HepG2 (cell line): ENCODE data around the gene TEF. TPM values are rescaled to one million over a fixed set of nuclear protein-coding genes. Genes with fewer than 3 reads are reported as not detected.

Experiments used
- ARID4A ChIP-seq: sonication (generic); formaldehyde crosslinking; IDR thresholded peaks from 2 replicates; pipeline ENCODE4 v1.5.0; 2020; ENCODE audit warnings: mild to moderate bottlenecking, missing genetic modification reagents, borderline replicate concordance
- CSRNP2 ChIP-seq: sonication (generic); formaldehyde crosslinking; conservative IDR thresholded peaks from 2 replicates; pipeline ENCODE4 v1.8.0; 2022; ENCODE audit warnings: low read depth, missing genetic modification reagents
- HIC2 ChIP-seq: sonication (generic); formaldehyde crosslinking; IDR thresholded peaks from 2 replicates; pipeline ENCODE4 v1.9.0; 2022; ENCODE audit warnings: low read depth, missing genetic modification reagents
- HMGA1 ChIP-seq: sonication (generic); formaldehyde crosslinking; conservative IDR thresholded peaks from 2 replicates; pipeline ENCODE4 v1.4.0; 2020; ENCODE audit warnings: missing genetic modification reagents
- JARID2 ChIP-seq: sonication (generic); formaldehyde crosslinking; IDR thresholded peaks from 2 replicates; pipeline ENCODE4 v1.8.1; 2023; ENCODE audit warnings: missing genetic modification reagents, inconsistent platforms; ENCODE audit not compliant: insufficient replicate concordance
- STAT6 ChIP-seq: sonication (generic); formaldehyde crosslinking; IDR thresholded peaks from 2 replicates; pipeline ENCODE4 v1.4.0; 2020; ENCODE audit warnings: missing genetic modification reagents, mild to moderate bottlenecking, borderline replicate concordance
- ZFP37 ChIP-seq: sonication (generic); formaldehyde crosslinking; IDR thresholded peaks from 2 replicates; pipeline ENCODE4 v1.4.0; 2020; ENCODE audit warnings: missing genetic modification reagents, borderline replicate concordance
- ZNF138 ChIP-seq: sonication (generic); formaldehyde crosslinking; IDR thresholded peaks from 2 replicates; pipeline ENCODE4 v1.5.0; 2020; ENCODE audit warnings: mild to moderate bottlenecking, low read depth, missing genetic modification reagents
- ZNF674 ChIP-seq: sonication (generic); formaldehyde crosslinking; IDR thresholded peaks from 2 replicates; pipeline ENCODE4 v1.5.0; 2020; ENCODE audit warnings: low read depth, mild to moderate bottlenecking, missing genetic modification reagents
- polyA plus RNA-seq, 8 experiments: library from polyadenylated mRNA; depleted of rRNA in 3 of 8; stranded (reverse) in 7 of 8; unstranded in 1 of 8; fragments of >200 nt; fragmentation: Illumina TruSeq in 4 of 8; extraction: Trizol in 4 of 8; gene quantifications; 2 replicates each; pipeline versions ENCODE4 v1.2.1 to v1.2.3, GENCODE V29; 2011 to 2016; ENCODE audit warnings: low read depth in 4 of 8, missing spikeins in 1 of 8, mixed read lengths in 1 of 8; ENCODE audit not compliant: insufficient read depth in 1 of 8
- total RNA-seq, 5 experiments: library from RNA; depleted of rRNA; stranded (reverse); fragments of >200 nt; fragmentation: Illumina TruSeq; extraction: Trizol; gene quantifications; 2 replicates each; pipeline ENCODE4 v1.2.3, GENCODE V29; 2016; ENCODE audit warnings: low read depth in 1 of 5
- TF ChIP-seq, protein P1 (sequence below): sonication (generic); formaldehyde crosslinking; conservative IDR thresholded peaks from 2 replicates; pipeline ENCODE4 v1.4.0; 2020; ENCODE audit warnings: missing genetic modification reagents
- TF ChIP-seq, protein P2 (sequence below): sonication (generic); formaldehyde crosslinking; IDR thresholded peaks from 2 replicates; pipeline ENCODE4 v1.8.0; 2022; ENCODE audit warnings: missing genetic modification reagents, mild to moderate bottlenecking, borderline replicate concordance
- TF ChIP-seq, protein P3 (sequence below), 2 experiments: sonication (generic) in 1 of 2; formaldehyde crosslinking in 1 of 2; IDR thresholded peaks; 2 replicates each; pipeline versions ENCODE4 v1.4.0 to v1.6.1; 2018 to 2020; ENCODE audit warnings: missing genetic modification reagents in 2 of 2, borderline replicate concordance in 1 of 2, low read depth in 1 of 2, mild to moderate bottlenecking in 1 of 2, missing biosample characterization in 1 of 2

TEF gene
- total and polyA plus RNA-seq, 2 of the 13 experiments (the other 11 are each of a cell fraction or from before 2014, with no cell fraction given), result 7.6 to 11.2 TPM

- TF ChIP-seq ARID4A (CRISPR knock-in tag) (peak; percentile 62; the same call in 1 of the 2 replicates), CSRNP2 (no peak), HIC2 (CRISPR knock-in tag) (peak; percentile 93), HMGA1 (no peak), ZNF674 (no peak), JARID2 (CRISPR knock-in tag) (no peak), ZNF138 (CRISPR knock-in tag) (no peak), ZFP37 (CRISPR knock-in tag) (no peak), STAT6 (no peak)
- TF ChIP-seq, protein P1, sequence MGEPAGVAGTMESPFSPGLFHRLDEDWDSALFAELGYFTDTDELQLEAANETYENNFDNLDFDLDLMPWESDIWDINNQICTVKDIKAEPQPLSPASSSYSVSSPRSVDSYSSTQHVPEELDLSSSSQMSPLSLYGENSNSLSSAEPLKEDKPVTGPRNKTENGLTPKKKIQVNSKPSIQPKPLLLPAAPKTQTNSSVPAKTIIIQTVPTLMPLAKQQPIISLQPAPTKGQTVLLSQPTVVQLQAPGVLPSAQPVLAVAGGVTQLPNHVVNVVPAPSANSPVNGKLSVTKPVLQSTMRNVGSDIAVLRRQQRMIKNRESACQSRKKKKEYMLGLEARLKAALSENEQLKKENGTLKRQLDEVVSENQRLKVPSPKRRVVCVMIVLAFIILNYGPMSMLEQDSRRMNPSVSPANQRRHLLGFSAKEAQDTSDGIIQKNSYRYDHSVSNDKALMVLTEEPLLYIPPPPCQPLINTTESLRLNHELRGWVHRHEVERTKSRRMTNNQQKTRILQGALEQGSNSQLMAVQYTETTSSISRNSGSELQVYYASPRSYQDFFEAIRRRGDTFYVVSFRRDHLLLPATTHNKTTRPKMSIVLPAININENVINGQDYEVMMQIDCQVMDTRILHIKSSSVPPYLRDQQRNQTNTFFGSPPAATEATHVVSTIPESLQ (CRISPR knock-in tag), result no peak
- TF ChIP-seq, protein P2, sequence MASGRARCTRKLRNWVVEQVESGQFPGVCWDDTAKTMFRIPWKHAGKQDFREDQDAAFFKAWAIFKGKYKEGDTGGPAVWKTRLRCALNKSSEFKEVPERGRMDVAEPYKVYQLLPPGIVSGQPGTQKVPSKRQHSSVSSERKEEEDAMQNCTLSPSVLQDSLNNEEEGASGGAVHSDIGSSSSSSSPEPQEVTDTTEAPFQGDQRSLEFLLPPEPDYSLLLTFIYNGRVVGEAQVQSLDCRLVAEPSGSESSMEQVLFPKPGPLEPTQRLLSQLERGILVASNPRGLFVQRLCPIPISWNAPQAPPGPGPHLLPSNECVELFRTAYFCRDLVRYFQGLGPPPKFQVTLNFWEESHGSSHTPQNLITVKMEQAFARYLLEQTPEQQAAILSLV (CRISPR knock-in tag), result no peak
- TF ChIP-seq, protein P3, sequence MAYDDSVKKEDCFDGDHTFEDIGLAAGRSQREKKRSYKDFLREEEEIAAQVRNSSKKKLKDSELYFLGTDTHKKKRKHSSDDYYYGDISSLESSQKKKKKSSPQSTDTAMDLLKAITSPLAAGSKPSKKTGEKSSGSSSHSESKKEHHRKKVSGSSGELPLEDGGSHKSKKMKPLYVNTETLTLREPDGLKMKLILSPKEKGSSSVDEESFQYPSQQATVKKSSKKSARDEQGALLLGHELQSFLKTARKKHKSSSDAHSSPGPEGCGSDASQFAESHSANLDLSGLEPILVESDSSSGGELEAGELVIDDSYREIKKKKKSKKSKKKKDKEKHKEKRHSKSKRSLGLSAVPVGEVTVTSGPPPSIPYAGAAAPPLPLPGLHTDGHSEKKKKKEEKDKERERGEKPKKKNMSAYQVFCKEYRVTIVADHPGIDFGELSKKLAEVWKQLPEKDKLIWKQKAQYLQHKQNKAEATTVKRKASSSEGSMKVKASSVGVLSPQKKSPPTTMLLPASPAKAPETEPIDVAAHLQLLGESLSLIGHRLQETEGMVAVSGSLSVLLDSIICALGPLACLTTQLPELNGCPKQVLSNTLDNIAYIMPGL (CRISPR knock-in tag; IDR thresholded peaks at IDR 0.05; ENCODE audit: borderline replicate concordance in 1 of 2, low read depth in 1 of 2), result peak in 1 of 2 experiments; percentile 20; a peak in 1 of 4 replicates
Measured at GRCh38 chr22:41360126-41360525, 21.6 kb upstream of the TEF start (continued).
